ENCODE measurements around the gene GLIS1.

GLIS1 gene

DNA sequence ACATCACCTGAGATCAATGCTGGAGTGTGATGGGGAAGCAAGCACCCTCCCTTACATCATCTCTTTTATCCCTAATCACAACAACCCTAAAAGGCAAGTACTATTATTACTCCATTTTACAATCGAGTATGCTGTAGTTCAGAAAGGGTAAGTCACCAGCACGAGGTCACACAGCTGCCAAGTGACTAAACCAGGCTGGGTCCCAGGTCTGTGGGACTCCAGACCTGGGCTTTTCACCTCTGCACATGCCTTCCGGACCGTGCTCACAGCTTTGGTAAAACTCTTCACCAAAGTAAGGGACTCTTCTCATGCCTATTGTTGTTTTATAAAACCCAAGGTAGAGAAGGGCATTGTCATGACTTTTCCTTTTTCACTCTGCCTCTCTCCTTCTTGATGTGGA lies 148.9 kb downstream of the GLIS1 start:
- H3F3A ChIP-seq (ENCODE audit: control insufficient read depth, insufficient read depth), result no peaks in the 10 kb centered on the region
- no peaks in the 10 kb centered on the region for H3K9me3 ChIP-seq (ENCODE audit: control insufficient read depth, insufficient read depth, low read length)
- H3K4me1 ChIP-seq (ENCODE audit: control insufficient read depth, low read length), result peaks cover 2% of the 10 kb centered on the region; the same call in 1 of the 2 replicates
- no peak overlapping the region for H3K4me2 ChIP-seq (ENCODE audit: low read length)
- H3K36me3 ChIP-seq (ENCODE audit: control insufficient read depth, low read length), result no peaks in the 10 kb centered on the region
- no peaks in the 10 kb centered on the region for H3K79me2 ChIP-seq (ENCODE audit: control insufficient read depth, low read length)
- no peak overlapping the region for H3K27ac ChIP-seq (ENCODE audit: low read depth, low read length)
- peaks cover 8% of the 10 kb centered on the region for H3K27me3 ChIP-seq (ENCODE audit: control insufficient read depth, low read length)
- H4K20me1 ChIP-seq (ENCODE audit: control insufficient read depth, insufficient read depth, low read depth, low read length), result no peaks in the 10 kb centered on the region; the same call in 1 of the 2 replicates
- H3K9me2 ChIP-seq (replicated peaks; ENCODE audit: control insufficient read depth, low read length), result no peaks in the 10 kb centered on the region
- H3K4me3 ChIP-seq (ENCODE audit: low read length), result no peak overlapping the region
- TF ChIP-seq CTCF (IDR thresholded peaks at IDR 0.05; ENCODE audit: low read depth, low read length, poor library complexity, severe bottlenecking), result no peak
- no peak for TF ChIP-seq EZH2phosphoT487 (IDR thresholded peaks at IDR 0.05; ENCODE audit: borderline replicate concordance, low read length)

GRCh38 chr1:53589043-53589887 lies 149.7 kb downstream of the GLIS1 start:
- Histone ChIP-seq H3K4me1 (ENCODE audit: control insufficient read depth, low read length) (peaks cover 4% of the 10 kb centered on the region; the same call in 1 of the 2 replicates), H3K9me3 (ENCODE audit: control insufficient read depth, insufficient read depth, low read length) (no peaks in the 10 kb centered on the region), H3K27me3 (ENCODE audit: control insufficient read depth, low read length) (peaks cover 8% of the 10 kb centered on the region), H3K4me3 (ENCODE audit: low read length) (no peak overlapping the region), H3K4me2 (ENCODE audit: low read length) (no peak overlapping the region), H3F3A (ENCODE audit: control insufficient read depth, insufficient read depth) (no peaks in the 10 kb centered on the region), H3K36me3 (ENCODE audit: control insufficient read depth, low read length) (no peaks in the 10 kb centered on the region), H4K20me1 (ENCODE audit: control insufficient read depth, insufficient read depth, low read depth, low read length) (no peaks in the 10 kb centered on the region; the same call in 1 of the 2 replicates), H3K79me2 (ENCODE audit: control insufficient read depth, low read length) (no peaks in the 10 kb centered on the region), H3K27ac (ENCODE audit: low read depth, low read length) (no peak overlapping the region), H3K9me2 (replicated peaks; ENCODE audit: control insufficient read depth, low read length) (no peaks in the 10 kb centered on the region)
- TF ChIP-seq EZH2phosphoT487 (IDR thresholded peaks at IDR 0.05; ENCODE audit: borderline replicate concordance, low read length) (no peak), CTCF (IDR thresholded peaks at IDR 0.05; ENCODE audit: low read depth, low read length, poor library complexity, severe bottlenecking) (no peak)

DNA sequence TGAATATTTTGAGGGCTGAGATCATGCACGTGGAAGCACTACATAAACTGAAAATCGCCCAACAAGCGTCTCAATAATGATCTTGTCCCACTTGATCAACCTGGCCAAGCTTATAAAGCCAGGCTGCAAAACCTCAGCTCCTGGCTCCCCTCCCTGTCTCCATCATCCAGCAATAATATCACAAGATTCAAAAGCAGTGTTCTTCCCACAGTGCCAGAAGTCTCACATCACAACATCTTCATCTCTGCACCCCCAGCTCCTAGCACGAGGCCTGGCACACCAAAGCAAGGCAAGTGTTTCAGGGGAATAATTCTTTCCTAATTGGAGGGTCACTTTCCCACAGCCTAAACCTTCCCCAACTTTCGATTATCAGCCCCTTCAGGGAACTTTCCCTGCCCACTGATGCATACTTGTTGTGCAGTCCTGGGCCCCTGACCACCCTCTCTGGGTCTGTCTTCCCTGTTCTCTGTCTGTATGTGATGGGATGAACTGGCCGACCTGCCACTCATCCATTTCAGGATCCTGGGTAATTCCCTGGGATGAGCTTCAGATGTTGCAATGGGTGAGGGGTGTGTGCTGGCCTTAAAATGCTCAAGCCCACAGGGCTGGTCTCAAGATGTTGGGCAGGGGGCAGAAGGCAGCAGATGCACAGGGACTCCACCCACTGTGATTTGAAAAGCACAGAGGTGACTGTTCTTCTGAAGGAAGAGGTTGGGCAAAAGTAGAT lies 150.7 kb downstream of the GLIS1 start:
- no peaks in the 10 kb centered on the region for H3K79me2 ChIP-seq (ENCODE audit: control insufficient read depth, low read length)
- no peak overlapping the region for H3K4me3 ChIP-seq (ENCODE audit: low read length)
- H3K4me2 ChIP-seq (ENCODE audit: low read length), result no peak overlapping the region
- H4K20me1 ChIP-seq (ENCODE audit: control insufficient read depth, insufficient read depth, low read depth, low read length), result no peaks in the 10 kb centered on the region; the same call in 1 of the 2 replicates
- H3F3A ChIP-seq (ENCODE audit: control insufficient read depth, insufficient read depth), result no peaks in the 10 kb centered on the region
- no peaks in the 10 kb centered on the region for H3K9me2 ChIP-seq (replicated peaks; ENCODE audit: control insufficient read depth, low read length)
- TF ChIP-seq CTCF (IDR thresholded peaks at IDR 0.05; ENCODE audit: low read depth, low read length, poor library complexity, severe bottlenecking) (no peak), EZH2phosphoT487 (IDR thresholded peaks at IDR 0.05; ENCODE audit: borderline replicate concordance, low read length) (no peak)
- H3K9me3 ChIP-seq (ENCODE audit: control insufficient read depth, insufficient read depth, low read length), result no peaks in the 10 kb centered on the region
- peaks cover 4% of the 10 kb centered on the region; the same call in 1 of the 2 replicates for H3K4me1 ChIP-seq (ENCODE audit: control insufficient read depth, low read length)
- no peak overlapping the region for H3K27ac ChIP-seq (ENCODE audit: low read depth, low read length)
- peaks cover 8% of the 10 kb centered on the region for H3K27me3 ChIP-seq (ENCODE audit: control insufficient read depth, low read length)
- no peaks in the 10 kb centered on the region for H3K36me3 ChIP-seq (ENCODE audit: control insufficient read depth, low read length)

All from DOHH2 (cell line).